H1 (cell line): ENCODE data around the gene ADCY2. TPM values are rescaled to one million over a fixed set of nuclear protein-coding genes. Genes with fewer than 3 reads are reported as not detected.

Experiments
- CTCF ChIA-PET: fragments of 300-600 bp; sonication (Branson Sonifier 250); formaldehyde crosslinking; loops from one replicate; lab custom pipeline; 2021; ENCODE audit not compliant: partially characterized antibody; lab: Charles Lee
- POLR2A ChIA-PET: fragments of 300-600 bp; sonication (Branson Sonifier 250); formaldehyde crosslinking; loops from one replicate; lab custom pipeline; 2021; ENCODE audit warnings: inconsistent platforms; ENCODE audit not compliant: partially characterized antibody; lab: Charles Lee
- DNase-seq, 2 experiments: peaks; one replicate each; pipeline versions ENCODE4 v3.0.0 to v3.0.0-alpha.2; 2010 to 2022; ENCODE audit warnings: low spot score in 2 of 2, low read depth in 1 of 2, mixed read lengths in 1 of 2
- FAIRE-seq: peaks from 2 replicates; lab custom pipeline; 2011; peaks lifted over from hg19 to GRCh38; lab: Jason Lieb, UNC
- H2AFZ ChIP-seq: 2 replicates; pipeline ENCODE4 v1.8.1; 2012; ENCODE audit warnings: low read length, inconsistent platforms
- H2AK5ac ChIP-seq: 2 replicates; pipeline ENCODE4 v1.6.1; 2013; ENCODE audit warnings: low read depth, low read length
- H2BK120ac ChIP-seq: replicated peaks from 2 replicates; pipeline ENCODE3; 2013; ENCODE audit warnings: low read depth, low read length, inconsistent platforms
- H2BK12ac ChIP-seq: 2 replicates; pipeline ENCODE4 v1.6.1; 2013; ENCODE audit warnings: low read depth, low read length
- H2BK15ac ChIP-seq: 2 replicates; pipeline ENCODE4 v1.6.1; 2013; ENCODE audit warnings: low read length
- H2BK20ac ChIP-seq: 2 replicates; pipeline ENCODE4 v1.6.1; 2013; ENCODE audit warnings: low read length
- H2BK5ac ChIP-seq: 2 replicates; pipeline ENCODE4 v1.6.1; 2013; ENCODE audit warnings: low read depth, low read length
- H3K14ac ChIP-seq: 2 replicates; pipeline ENCODE4 v1.6.1; 2013; ENCODE audit warnings: inconsistent platforms; ENCODE audit not compliant: insufficient read length
- H3K18ac ChIP-seq: 2 replicates; pipeline ENCODE4 v1.6.1; 2013; ENCODE audit warnings: low read length; ENCODE audit errors: extremely low read depth
- H3K23ac ChIP-seq: 2 replicates; pipeline ENCODE4 v1.6.1; 2013; ENCODE audit warnings: inconsistent platforms; ENCODE audit not compliant: insufficient read length
- H3K23me2 ChIP-seq: 2 replicates; pipeline ENCODE4 v1.6.1; 2013; ENCODE audit warnings: low read depth, low read length
- H3K27ac ChIP-seq: 2 replicates; pipeline ENCODE4 v1.6.1; 2011; ENCODE audit warnings: low read depth, low read length, inconsistent platforms
- H3K27me3 ChIP-seq, 4 experiments: replicated peaks in 1 of 4; 1 replicate in 1 of 4; 2 replicates in 3 of 4; pipeline versions ENCODE4 v1.6.1 to v1.8.1; 2011 to 2013; ENCODE audit warnings: low read length in 3 of 4, mild to moderate bottlenecking in 3 of 4, inconsistent platforms in 2 of 4, mixed read lengths in 2 of 4, moderate library complexity in 1 of 4; ENCODE audit not compliant: control insufficient read depth in 3 of 4, insufficient read depth in 3 of 4; ENCODE audit errors: extremely low read depth in 1 of 4
- H3K36me3 ChIP-seq, 4 experiments: 2 replicates each; pipeline versions ENCODE4 v1.6.1 to v1.8.1; 2011 to 2013; ENCODE audit warnings: mild to moderate bottlenecking in 4 of 4, low read length in 3 of 4, moderate library complexity in 2 of 4, control low read depth in 1 of 4, inconsistent platforms in 1 of 4; ENCODE audit not compliant: insufficient read depth in 4 of 4, control insufficient read depth in 2 of 4
- H3K4ac ChIP-seq: replicated peaks from 2 replicates; pipeline ENCODE3; 2013; ENCODE audit warnings: low read length, low read depth, mixed read lengths, inconsistent platforms; ENCODE audit not compliant: insufficient read length
- H3K4me1 ChIP-seq, 4 experiments: replicated peaks in 1 of 4; 1 replicate in 1 of 4; 2 replicates in 3 of 4; pipeline versions ENCODE4 v1.6.1 to v1.8.1; 2011 to 2013; ENCODE audit warnings: low read length in 3 of 4, inconsistent platforms in 2 of 4, mixed read lengths in 1 of 4; ENCODE audit not compliant: insufficient read depth in 4 of 4, control insufficient read depth in 3 of 4
- H3K4me2 ChIP-seq, 2 experiments: 2 replicates each; pipeline versions ENCODE4 v1.6.1 to v1.8.1; 2011 to 2013; ENCODE audit warnings: low read depth in 2 of 2, low read length in 2 of 2, control low read depth in 1 of 2, inconsistent platforms in 1 of 2, mild to moderate bottlenecking in 1 of 2; ENCODE audit not compliant: insufficient read depth in 1 of 2
- H3K4me3 ChIP-seq, 4 experiments: fragments of 200-600, 300-600 bp in 1 of 4; sonication (generic), shearing (Covaris generic), sonication (Bioruptor Twin) in 1 of 4; 2 replicates each; pipeline versions ENCODE4 v1.5.1 to v1.8.1; 2011 to 2016; ENCODE audit warnings: low read length in 4 of 4, low read depth in 3 of 4, control low read depth in 2 of 4, inconsistent platforms in 2 of 4, mild to moderate bottlenecking in 2 of 4, mixed read lengths in 1 of 4, moderate library complexity in 1 of 4; ENCODE audit not compliant: insufficient read depth in 2 of 4; ENCODE audit errors: extremely low read depth in 1 of 4
- H3K56ac ChIP-seq: replicated peaks from 2 replicates; pipeline ENCODE3; 2013; ENCODE audit warnings: low read depth, mild to moderate bottlenecking, mixed read lengths, low read length, inconsistent platforms; ENCODE audit not compliant: insufficient read length
- H3K79me1 ChIP-seq: 2 replicates; pipeline ENCODE4 v1.6.1; 2013; ENCODE audit warnings: low read depth, low read length, control low read depth
- H3K79me2 ChIP-seq, 2 experiments: 2 replicates each; pipeline versions ENCODE4 v1.6.1 to v1.8.1; 2012 to 2013; ENCODE audit warnings: low read length in 2 of 2, mild to moderate bottlenecking in 2 of 2, inconsistent platforms in 1 of 2; ENCODE audit not compliant: insufficient read depth in 2 of 2, control insufficient read depth in 1 of 2
- H3K9ac ChIP-seq, 4 experiments: replicated peaks in 1 of 4; 1 replicate in 1 of 4; 2 replicates in 3 of 4; pipeline versions ENCODE4 v1.6.1 to v1.8.1; 2011 to 2013; ENCODE audit warnings: low read depth in 3 of 4, low read length in 3 of 4, control low read depth in 2 of 4, mild to moderate bottlenecking in 2 of 4, moderate library complexity in 2 of 4, inconsistent platforms in 1 of 4; ENCODE audit errors: extremely low read depth in 1 of 4
- H3K9me3 ChIP-seq, 2 experiments: 2 replicates each; pipeline versions ENCODE4 v1.6.1 to v1.8.1; 2012 to 2013; ENCODE audit warnings: mild to moderate bottlenecking in 2 of 2, moderate library complexity in 2 of 2, control low read depth in 1 of 2, inconsistent platforms in 1 of 2, low read depth in 1 of 2, low read length in 1 of 2, mixed read lengths in 1 of 2; ENCODE audit not compliant: insufficient read depth in 2 of 2
- H4K20me1 ChIP-seq, 2 experiments: replicated peaks in 1 of 2; 2 replicates each; pipeline versions ENCODE3 to v1.8.1; 2011 to 2013; ENCODE audit warnings: inconsistent platforms in 2 of 2, low read length in 2 of 2, mild to moderate bottlenecking in 1 of 2; ENCODE audit not compliant: insufficient read depth in 2 of 2, control insufficient read depth in 1 of 2
- H4K5ac ChIP-seq: 2 replicates; pipeline ENCODE4 v1.6.1; 2013; ENCODE audit warnings: low read length, low read depth, mixed read lengths, inconsistent platforms; ENCODE audit not compliant: insufficient read length
- H4K8ac ChIP-seq: 2 replicates; pipeline ENCODE4 v1.8.0; 2013; ENCODE audit warnings: mild to moderate bottlenecking, moderate library complexity, low read length, inconsistent platforms; ENCODE audit not compliant: insufficient read depth; ENCODE audit errors: extremely low read depth
- H4K91ac ChIP-seq: replicated peaks from 2 replicates; pipeline ENCODE3; 2013; ENCODE audit warnings: low read length, mixed read lengths, inconsistent platforms; ENCODE audit not compliant: insufficient read length
- ASH2L ChIP-seq: fragments of 200-600, 300-600 bp; sonication (generic); IDR thresholded peaks from one replicate; pipeline ENCODE4 v1.7.1; 2017; ENCODE audit warnings: low read length
- ATF3 ChIP-seq: IDR thresholded peaks from 2 replicates; pipeline ENCODE4 v1.6.1; 2011; ENCODE audit warnings: low read depth, mild to moderate bottlenecking, low read length; ENCODE audit not compliant: insufficient read depth
- MAX ChIP-seq: IDR thresholded peaks from 2 replicates; pipeline ENCODE4 v1.6.1; 2012; ENCODE audit warnings: inconsistent platforms
- POLR2AphosphoS5 ChIP-seq: IDR thresholded peaks from 2 replicates; pipeline ENCODE4 v1.6.1; 2011; ENCODE audit warnings: low read depth, low read length
- RAD21 ChIP-seq, 2 experiments: IDR thresholded peaks in 1 of 2; conservative IDR thresholded peaks in 1 of 2; 2 replicates each; pipeline ENCODE4 v1.6.1; 2011; ENCODE audit warnings: low read depth in 2 of 2, low read length in 2 of 2, improper control_type of control experiment in 1 of 2, inconsistent platforms in 1 of 2, mild to moderate bottlenecking in 1 of 2, moderate library complexity in 1 of 2
- SIRT6 ChIP-seq: IDR thresholded peaks from one replicate; pipeline ENCODE4 v1.7.1; 2012; ENCODE audit warnings: low read length, inconsistent platforms
- TEAD4 ChIP-seq: IDR thresholded peaks from 2 replicates; pipeline ENCODE4 v1.6.1; 2012; ENCODE audit warnings: low read depth, low read length, inconsistent platforms, mixed read lengths
- WGBS, 2 experiments: shearing (Covaris generic) in 1 of 2; methylation state at CpG; one replicate each; pipeline versions ENCODE4 v1.1.6 to v1.1.7; 2013 to 2015; ENCODE audit warnings: low lambda C conversion rate in 2 of 2, mixed read lengths in 2 of 2, inconsistent platforms in 1 of 2, low coverage in 1 of 2, missing lambda C conversion rate in 1 of 2; ENCODE audit not compliant: insufficient replicate concordance in 2 of 2, insufficient coverage in 1 of 2, insufficient read length in 1 of 2; ENCODE audit errors: extremely low coverage in 1 of 2, missing lambda C conversion rate in 1 of 2; 5-methylcytosine and 5-hydroxymethylcytosine counted together
- polyA plus RNA-seq, 7 experiments: library from polyadenylated mRNA; depleted of rRNA in 3 of 7; stranded (reverse) in 5 of 7; unstranded in 2 of 7; fragments of >200 nt in 5 of 7; fragments of 200-250 nt in 2 of 7; gene quantifications; 1 replicate in 5 of 7; 2 replicates in 1 of 7; 4 replicates in 1 of 7; pipeline versions ENCODE4 v1.2.1 to v1.2.3, GENCODE V29; 2011 to 2013; ENCODE audit warnings: missing spikeins in 2 of 7, mixed read lengths in 2 of 7
- total RNA-seq: library from RNA; stranded (reverse); fragmentation: NEBNext Ultra II Directional; extraction: Animal tissue kit (Norgen Biotek cat#: 25700); gene quantifications from 2 replicates; pipeline ENCODE4 v1.2.1, GENCODE V29; 2021

ADCY2 gene
- total and polyA plus RNA-seq, 2 of the 8 experiments (the other 6 are each of a cell fraction or from before 2014, with no cell fraction given), result 35.8 to 122 TPM

- H3K23me2 ChIP-seq, result no peaks in the 10 kb centered on the region
- no peak overlapping the region for H4K5ac ChIP-seq
- TF ChIP-seq POLR2AphosphoS5 (no peak), TEAD4 (no peak), ATF3 (no peak), RAD21 (IDR thresholded peaks at IDR 0.05 in 1 of 2, conservative IDR thresholded peaks at IDR 0.05 in 1 of 2; ENCODE audit: low read depth in 2 of 2, low read length in 2 of 2) (no peak), MAX (no peak), SIRT6 (no peak), ASH2L (no peak)
- H2BK12ac ChIP-seq, result no peak overlapping the region
- no peak overlapping the region for H4K91ac ChIP-seq
- H2BK120ac ChIP-seq, result no peak overlapping the region
- H3K79me1 ChIP-seq, result no peaks in the 10 kb centered on the region; the same call in 1 of the 2 replicates
- no peak for DNase-seq
- H4K8ac ChIP-seq, result no peak overlapping the region
- no peak overlapping the region for H2AFZ ChIP-seq
- no peak overlapping the region for H2BK15ac ChIP-seq
- H3K9me3 ChIP-seq, result no peaks in the 10 kb centered on the region
- ChIA-PET CTCF (interaction anchor here (1.1 to 4.5 kb wide), 4 partner anchors 9 to 18 kb away, joined by 3 to 19 read pairs (median 6); no protein-coding TSS in a partner anchor), POLR2A (no interaction called here)
- peaks cover 0 to 5% of the 10 kb centered on the region in 2 experiments; a peak in 1 of 4 replicates for H3K79me2 ChIP-seq
- no peak overlapping the region for H3K4me2 ChIP-seq
- no peaks in the 10 kb centered on the region for H3K27me3 ChIP-seq
- peaks cover 0 to 3% of the 10 kb centered on the region in 2 experiments for H4K20me1 ChIP-seq
- FAIRE-seq, result no peak
- no peak overlapping the region for H2BK5ac ChIP-seq
- H3K36me3 ChIP-seq, result no peaks in the 10 kb centered on the region; a peak in 1 of 8 replicates
- H3K4me1 ChIP-seq, result peaks cover 0 to 3% (median 0%) of the 10 kb centered on the region in 4 experiments; a peak in 1 of 7 replicates
- no peak overlapping the region for H3K23ac ChIP-seq
- H2AK5ac ChIP-seq, result no peak overlapping the region
- no peak overlapping the region for H3K4me3 ChIP-seq
- no peak overlapping the region for H3K18ac ChIP-seq
- no peak overlapping the region for H3K14ac ChIP-seq
- WGBS, 2 experiments, result 96% methylated on average over 2 of the region's 2 CpGs; no CpG with 5 or more reads in 1 of the 2 experiments
- H3K56ac ChIP-seq, result no peak overlapping the region
- H3K27ac ChIP-seq, result no peak overlapping the region
- no peak overlapping the region for H2BK20ac ChIP-seq
- no peak overlapping the region for H3K9ac ChIP-seq
- no peak overlapping the region for H3K4ac ChIP-seq
Measured at GRCh38 chr5:7577381-7577780, 181.4 kb downstream of the ADCY2 start.
